ENCODE measurements around the gene CCDC201.

The CCDC201 gene

GRCh38 chr7:45910855-45911254 is 38.0 kb upstream of the CCDC201 start:
- TF ChIP-seq CTCF (IDR thresholded peaks at IDR 0.05; ENCODE audit: borderline replicate concordance, insufficient read depth, low read depth, low read length): no peak
- no peak overlapping the region for H3K4me3 ChIP-seq (ENCODE audit: low read depth, low read length)

- H3K4me3 ChIP-seq (ENCODE audit: low read depth, low read length): no peak overlapping the region
- no peak for TF ChIP-seq CTCF (IDR thresholded peaks at IDR 0.05; ENCODE audit: borderline replicate concordance, insufficient read depth, low read depth, low read length)
Measured at GRCh38 chr7:45909561-45909960, 36.7 kb upstream of the CCDC201 start.

GRCh38 chr7:45902820-45903219 is 29.9 kb upstream of the CCDC201 start:
- H3K4me3 ChIP-seq (ENCODE audit: low read depth, low read length): no peak overlapping the region
- no peak for TF ChIP-seq CTCF (IDR thresholded peaks at IDR 0.05; ENCODE audit: borderline replicate concordance, insufficient read depth, low read depth, low read length)

GRCh38 chr7:45901566-45901965 is 28.7 kb upstream of the CCDC201 start:
- no peak for TF ChIP-seq CTCF (IDR thresholded peaks at IDR 0.05; ENCODE audit: borderline replicate concordance, insufficient read depth, low read depth, low read length)
- no peak overlapping the region for H3K4me3 ChIP-seq (ENCODE audit: low read depth, low read length)

- H3K4me3 ChIP-seq (ENCODE audit: low read depth, low read length): no peak overlapping the region
- TF ChIP-seq CTCF (IDR thresholded peaks at IDR 0.05; ENCODE audit: borderline replicate concordance, insufficient read depth, low read depth, low read length): no peak
Measured at GRCh38 chr7:45898222-45898621, 25.3 kb upstream of the CCDC201 start.

GRCh38 chr7:45897042-45897690 is 24.3 kb upstream of the CCDC201 start:
- no peak for TF ChIP-seq CTCF (IDR thresholded peaks at IDR 0.05; ENCODE audit: borderline replicate concordance, insufficient read depth, low read depth, low read length)
- no peak overlapping the region for H3K4me3 ChIP-seq (ENCODE audit: low read depth, low read length)

- TF ChIP-seq CTCF (IDR thresholded peaks at IDR 0.05; ENCODE audit: borderline replicate concordance, insufficient read depth, low read depth, low read length): no peak
Measured at GRCh38 chr7:45894665-45895062, 21.8 kb upstream of the CCDC201 start.

More at GRCh38 chr7:45894665-45895062, 21.8 kb upstream of the CCDC201 start:
- H3K4me3 ChIP-seq (ENCODE audit: low read depth, low read length): no peak overlapping the region
